ENCODE measurements around the gene PIK3R6. TPM values are rescaled to one million over a fixed set of nuclear protein-coding genes. Genes with fewer than 3 reads are reported as not detected.
A peak's percentile ranks its signal among the peaks of the same experiment; 100 is the strongest.
"Not testable (repeated sequence)": the region's sequence is repeated elsewhere in the genome, so short reads cannot be mapped to it uniquely, and the experiment has no call there.

Gene PIK3R6
- total and polyA plus RNA-seq, 2 experiments from 2014 or later: 0.43 to 0.63 TPM

DNA sequence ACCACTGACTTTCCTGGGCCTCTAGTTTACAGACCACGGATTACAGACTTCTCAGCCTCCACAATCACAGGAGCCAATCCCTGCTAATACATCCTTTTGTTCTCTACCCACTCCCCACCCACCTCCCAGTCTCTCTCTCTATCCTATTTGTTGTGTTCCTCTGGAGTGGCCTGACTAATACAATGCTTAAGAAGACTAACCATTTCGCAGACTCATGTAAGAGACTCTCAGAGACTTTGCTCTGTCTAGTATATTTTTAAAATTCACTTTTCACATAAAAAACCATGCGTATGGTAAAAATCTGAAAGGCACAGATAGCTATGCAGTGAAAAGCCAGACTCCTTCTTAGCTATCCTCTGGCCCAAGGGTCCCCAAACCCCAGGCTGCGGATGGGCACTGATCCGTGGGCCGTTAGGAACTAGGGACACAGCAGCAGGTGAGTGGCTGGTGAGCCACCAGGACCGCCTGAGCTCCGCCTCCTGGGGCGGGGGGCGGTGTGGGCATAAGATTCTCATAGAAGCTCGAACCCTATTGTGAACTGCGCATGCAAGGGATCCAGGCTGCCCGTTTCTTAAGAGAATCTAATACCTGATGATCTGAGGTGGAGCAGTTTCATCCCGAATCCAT is 7.6 kb downstream of the PIK3R6 start:
- TF ChIP-seq EZH2 (IDR thresholded peaks at IDR 0.05; ENCODE audit: insufficient read depth, poor library complexity, severe bottlenecking) (no peak), EZH2phosphoT487 (IDR thresholded peaks at IDR 0.05; ENCODE audit: insufficient read depth, low read depth) (no peak)

DNA sequence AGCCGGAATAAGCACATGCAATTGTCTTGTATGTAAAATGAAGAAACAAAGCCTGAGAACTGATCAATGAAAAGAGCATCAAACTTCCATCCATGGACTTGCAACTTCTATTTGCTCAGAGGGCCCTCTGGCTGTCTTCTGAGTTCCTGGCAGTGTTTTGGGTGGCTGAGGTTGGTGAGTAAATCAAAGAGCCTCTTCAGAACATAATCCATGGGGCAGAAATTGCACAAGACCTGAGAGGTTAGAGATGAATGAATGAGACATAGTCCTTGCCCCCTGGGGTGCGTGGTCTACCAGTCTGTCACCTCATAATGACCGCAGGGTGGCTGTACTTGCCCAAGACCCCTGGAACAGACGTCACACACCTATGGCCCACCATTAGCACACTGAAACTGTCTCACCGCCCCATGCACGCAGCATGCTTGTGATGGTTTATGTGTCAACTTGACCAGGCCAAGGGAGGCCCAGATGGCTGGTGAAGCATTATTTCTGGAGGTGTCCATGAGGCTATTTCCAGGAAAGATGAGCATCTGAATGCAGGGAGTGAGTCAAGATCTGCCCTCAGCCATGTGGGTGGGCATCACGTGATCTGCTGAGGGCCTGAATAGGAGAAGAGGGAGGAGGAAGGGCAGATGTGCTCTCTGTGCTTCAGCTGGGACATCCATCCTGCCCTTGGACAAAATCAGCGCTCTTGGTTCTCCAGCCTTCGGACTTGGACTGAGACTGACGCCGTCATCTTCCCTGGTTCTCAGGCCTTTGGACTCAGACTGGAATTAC is 8.3 kb downstream of the PIK3R6 start:
- no peaks in the 10 kb centered on the region for H4K20me1 ChIP-seq (ENCODE audit: insufficient read depth)
- no peaks in the 10 kb centered on the region for H3K9me3 ChIP-seq (ENCODE audit: low read depth)
- DNase-seq: peak; percentile 95
- H3K9me2 ChIP-seq (ENCODE audit: insufficient read depth): no peaks in the 10 kb centered on the region
- H3K36me3 ChIP-seq (ENCODE audit: low read depth): no peaks in the 10 kb centered on the region
- peaks cover 30% of the 10 kb centered on the region for H3F3A ChIP-seq (ENCODE audit: insufficient read depth)
- peak overlapping the region; percentile 32 for H3K4me3 ChIP-seq
- in situ Hi-C loops (cut with MboI): no loop called here
- 40 to 45% methylated on average over 11 of the region's 11 CpGs for WGBS, 2 experiments (ENCODE audit: low coverage in 1 of 2, low lambda C conversion rate in 2 of 2, missing lambda C conversion rate in 2 of 2)
- no peaks in the 10 kb centered on the region for H3K27me3 ChIP-seq (replicated peaks; ENCODE audit: insufficient read depth)
- H3K9ac ChIP-seq: peak overlapping the region; percentile 62
- peak overlapping the region; percentile 17; the same call in 1 of the 2 replicates for H2AFZ ChIP-seq
- H3K4me1 ChIP-seq (ENCODE audit: insufficient read depth): peaks cover 42% of the 10 kb centered on the region
- H3K4me2 ChIP-seq (ENCODE audit: unreplicated experiment): peak overlapping the region; percentile 64
- TF ChIP-seq EZH2phosphoT487 (IDR thresholded peaks at IDR 0.05; ENCODE audit: insufficient read depth, low read depth) (peak; percentile 93), EZH2 (IDR thresholded peaks at IDR 0.05; ENCODE audit: insufficient read depth, poor library complexity, severe bottlenecking) (no peak)
- H3K27ac ChIP-seq: peak overlapping the region; percentile 89
- no peaks in the 10 kb centered on the region for H3K79me2 ChIP-seq (ENCODE audit: insufficient read depth)

More for the DNA sequence above, 7.6 kb downstream of the PIK3R6 start:
- peaks cover 42% of the 10 kb centered on the region for H3K4me1 ChIP-seq (ENCODE audit: insufficient read depth)
- DNase-seq: peak; percentile 62
- no peak overlapping the region for H3K4me3 ChIP-seq
- H3K79me2 ChIP-seq (ENCODE audit: insufficient read depth): no peaks in the 10 kb centered on the region
- H3K36me3 ChIP-seq (ENCODE audit: low read depth): no peaks in the 10 kb centered on the region
- no peaks in the 10 kb centered on the region for H3K27me3 ChIP-seq (replicated peaks; ENCODE audit: insufficient read depth)
- H3K9me3 ChIP-seq (ENCODE audit: low read depth): no peaks in the 10 kb centered on the region
- in situ Hi-C loops (cut with MboI): no loop called here
- H2AFZ ChIP-seq: peak overlapping the region; percentile 17; the same call in 1 of the 2 replicates
- H3K27ac ChIP-seq: peak overlapping the region; percentile 89
- no peaks in the 10 kb centered on the region for H4K20me1 ChIP-seq (ENCODE audit: insufficient read depth)
- H3F3A ChIP-seq (ENCODE audit: insufficient read depth): peaks cover 30% of the 10 kb centered on the region
- H3K4me2 ChIP-seq (ENCODE audit: unreplicated experiment): peak overlapping the region; percentile 44
- WGBS, 2 experiments (ENCODE audit: low coverage in 1 of 2, low lambda C conversion rate in 2 of 2, missing lambda C conversion rate in 2 of 2): 87 to 89% methylated on average over 13 to 14 of the region's 14 CpGs
- no peaks in the 10 kb centered on the region for H3K9me2 ChIP-seq (ENCODE audit: insufficient read depth)
- peak overlapping the region; percentile 62 for H3K9ac ChIP-seq

DNA sequence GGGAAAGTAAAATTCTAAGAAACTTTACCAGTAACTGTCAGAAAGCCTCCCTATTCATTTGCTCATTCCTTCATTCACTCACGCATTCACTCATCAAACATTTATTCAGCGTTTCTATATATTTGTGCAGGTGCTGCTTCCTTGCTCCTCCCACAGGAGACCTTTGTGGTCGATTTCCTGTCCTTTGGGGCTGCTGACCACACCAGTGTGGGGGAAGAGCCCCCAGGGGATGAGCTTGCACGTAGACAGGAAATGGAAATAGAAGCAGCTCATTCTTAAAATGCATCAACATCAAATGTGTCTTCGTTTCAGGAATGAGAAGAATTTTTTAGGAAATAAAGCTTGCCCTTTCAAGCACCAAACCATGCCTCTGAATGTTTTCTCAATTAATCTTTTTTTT is 9.6 kb downstream of the PIK3R6 start:
- peak; percentile 87 for DNase-seq
- H3K27ac ChIP-seq: peak overlapping the region; percentile 89
- no peak overlapping the region for H3K9ac ChIP-seq
- H4K20me1 ChIP-seq (ENCODE audit: insufficient read depth): no peaks in the 10 kb centered on the region
- in situ Hi-C loops (cut with MboI): no loop called here
- 7 to 14% methylated on average over 5 of the region's 5 CpGs for WGBS, 2 experiments (ENCODE audit: low coverage in 1 of 2, low lambda C conversion rate in 2 of 2, missing lambda C conversion rate in 2 of 2)
- H3K27me3 ChIP-seq (replicated peaks; ENCODE audit: insufficient read depth): no peaks in the 10 kb centered on the region
- no peak overlapping the region for H2AFZ ChIP-seq
- no peaks in the 10 kb centered on the region for H3K79me2 ChIP-seq (ENCODE audit: insufficient read depth)
- no peak overlapping the region for H3K4me2 ChIP-seq (ENCODE audit: unreplicated experiment)
- H3F3A ChIP-seq (ENCODE audit: insufficient read depth): peaks cover 30% of the 10 kb centered on the region
- H3K9me3 ChIP-seq (ENCODE audit: low read depth): no peaks in the 10 kb centered on the region
- no peaks in the 10 kb centered on the region for H3K36me3 ChIP-seq (ENCODE audit: low read depth)
- peaks cover 42% of the 10 kb centered on the region for H3K4me1 ChIP-seq (ENCODE audit: insufficient read depth)
- no peak for TF ChIP-seq EZH2 (IDR thresholded peaks at IDR 0.05; ENCODE audit: insufficient read depth, poor library complexity, severe bottlenecking)
- 0 out of 2 replicates have a peak, but pooled peaks have one; percentile 58 for TF ChIP-seq EZH2phosphoT487 (IDR thresholded peaks at IDR 0.05; ENCODE audit: insufficient read depth, low read depth)
- H3K4me3 ChIP-seq: no peak overlapping the region
- H3K9me2 ChIP-seq (ENCODE audit: insufficient read depth): no peaks in the 10 kb centered on the region

DNA sequence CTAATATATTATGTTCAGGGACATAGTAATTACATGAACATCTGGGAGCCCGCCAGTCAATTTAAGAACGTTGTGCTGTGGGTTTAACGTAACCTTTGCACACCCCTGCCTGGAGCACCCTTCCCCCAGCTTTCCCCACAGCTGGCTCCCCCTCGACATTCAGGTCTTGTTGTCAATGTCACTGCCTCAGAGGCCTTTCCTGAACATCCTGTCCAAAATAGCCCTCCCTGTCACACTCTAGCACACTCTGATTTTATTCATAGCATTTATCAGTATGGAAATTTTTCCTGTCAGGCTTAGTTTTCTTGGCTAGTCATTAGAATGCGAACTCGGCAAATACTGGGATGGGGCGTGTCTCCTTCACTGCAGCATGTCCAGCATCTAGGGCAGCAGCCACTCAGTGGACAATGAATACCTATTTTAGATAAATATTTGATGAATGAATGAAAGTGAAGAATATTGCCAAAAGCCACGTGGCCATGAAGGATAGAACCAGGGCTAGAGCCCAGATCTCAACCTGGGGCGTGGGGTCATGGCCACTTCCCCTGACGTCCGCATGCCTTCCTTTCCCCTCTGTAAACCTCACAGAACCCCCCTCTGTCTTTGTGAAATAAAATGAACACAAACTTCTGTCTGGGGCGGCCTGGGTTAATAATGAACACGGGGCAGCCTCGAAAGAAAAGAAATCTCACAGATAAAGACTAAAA is 10.5 kb downstream of the PIK3R6 start:
- Histone ChIP-seq H3K79me2 (ENCODE audit: insufficient read depth) (no peaks in the 10 kb centered on the region), H3K9ac (no peak overlapping the region), H3K4me2 (ENCODE audit: unreplicated experiment) (no peak overlapping the region), H3K4me3 (no peak overlapping the region), H2AFZ (peak overlapping the region; percentile 15; the same call in 1 of the 2 replicates), H3K27ac (0 out of 2 replicates have a peak overlapping the region, but pooled peaks have one; percentile 89), H3K4me1 (ENCODE audit: insufficient read depth) (peaks cover 42% of the 10 kb centered on the region), H4K20me1 (ENCODE audit: insufficient read depth) (no peaks in the 10 kb centered on the region), H3K9me3 (ENCODE audit: low read depth) (no peaks in the 10 kb centered on the region), H3K36me3 (ENCODE audit: low read depth) (no peaks in the 10 kb centered on the region), H3K27me3 (replicated peaks; ENCODE audit: insufficient read depth) (no peaks in the 10 kb centered on the region), H3F3A (ENCODE audit: insufficient read depth) (peaks cover 30% of the 10 kb centered on the region), H3K9me2 (ENCODE audit: insufficient read depth) (no peaks in the 10 kb centered on the region)
- in situ Hi-C loops (cut with MboI): no loop called here
- no peak for TF ChIP-seq EZH2 (IDR thresholded peaks at IDR 0.05; ENCODE audit: insufficient read depth, poor library complexity, severe bottlenecking)
- TF ChIP-seq EZH2phosphoT487 (IDR thresholded peaks at IDR 0.05; ENCODE audit: insufficient read depth, low read depth): no peak
- 57% methylated on average over 14 of the region's 14 CpGs for WGBS, 2 experiments (ENCODE audit: low coverage in 1 of 2, low lambda C conversion rate in 2 of 2, missing lambda C conversion rate in 2 of 2)
- DNase-seq: no peak

DNA sequence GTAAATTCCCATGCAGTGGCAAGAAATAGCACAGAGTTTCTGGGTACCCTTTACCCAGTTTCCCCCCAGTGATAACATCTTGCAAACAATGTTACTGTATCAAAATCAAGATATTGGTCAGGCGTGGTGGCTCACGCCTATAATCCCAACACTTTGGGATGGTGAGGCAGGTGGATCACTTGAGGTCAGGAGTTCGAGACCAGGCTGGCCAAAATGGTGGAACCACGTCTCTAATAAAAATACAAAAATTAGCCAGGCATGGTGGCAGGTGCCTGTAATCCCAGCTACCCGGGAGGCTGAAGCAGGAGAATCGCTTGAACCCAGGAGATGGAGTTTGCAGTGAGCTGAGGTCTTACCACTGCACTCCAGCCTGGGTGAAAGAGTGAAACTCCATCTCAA is 11.3 kb downstream of the PIK3R6 start:
- 91% methylated on average over 6 of the region's 6 CpGs for WGBS, 2 experiments (ENCODE audit: low coverage in 1 of 2, low lambda C conversion rate in 2 of 2, missing lambda C conversion rate in 2 of 2)
- H3K9me2 ChIP-seq (ENCODE audit: insufficient read depth); H3K4me3 ChIP-seq; in situ Hi-C loops (cut with MboI); H3K9ac ChIP-seq; H3K36me3 ChIP-seq (ENCODE audit: low read depth); H4K20me1 ChIP-seq (ENCODE audit: insufficient read depth); H3K9me3 ChIP-seq (ENCODE audit: low read depth); H3K79me2 ChIP-seq (ENCODE audit: insufficient read depth); H3K27me3 ChIP-seq (replicated peaks; ENCODE audit: insufficient read depth); H3K4me2 ChIP-seq (ENCODE audit: unreplicated experiment); DNase-seq; H2AFZ ChIP-seq; H3K27ac ChIP-seq: not testable (repeated sequence)
- Histone ChIP-seq H3F3A (ENCODE audit: insufficient read depth) (peaks cover 30% of the 10 kb centered on the region), H3K4me1 (ENCODE audit: insufficient read depth) (peaks cover 42% of the 10 kb centered on the region)
